Hematopoietic multipotent progenitor cell treated with erythropoietin and hydrocortisone succinate and interleukin-3 and kit ligand, for 8 days (in vitro differentiated cells): ENCODE measurements around the gene TWF2.

Experiments used
- DNase-seq: peaks from one replicate; pipeline ENCODE4 v3.0.0-alpha.2; 2015

The TWF2 gene

GRCh38 chr3:52237006-52237656 is 1.8 kb downstream of the TWF2 start:
- DNase-seq, result no peak

GRCh38 chr3:52236424-52236886 is 2.5 kb downstream of the TWF2 start:
- DNase-seq, result no peak

- DNase-seq, result no peak
Measured at GRCh38 chr3:52234516-52235447, 4.2 kb downstream of the TWF2 start.

- DNase-seq, result no peak
Measured at GRCh38 chr3:52233968-52234367, 5.0 kb downstream of the TWF2 start.

GRCh38 chr3:52233108-52233591 is 5.8 kb downstream of the TWF2 start:
- no peak for DNase-seq

- DNase-seq, result no peak
Measured at GRCh38 chr3:52232279-52233107, 6.5 kb downstream of the TWF2 start.

GRCh38 chr3:52231502-52232278 is 7.3 kb downstream of the TWF2 start:
- DNase-seq, result peak; percentile 80

GRCh38 chr3:52230889-52231499 is 8.0 kb downstream of the TWF2 start:
- no peak for DNase-seq

GRCh38 chr3:52230461-52230860 is 8.5 kb downstream of the TWF2 start:
- DNase-seq, result no peak

- no peak for DNase-seq
Measured at GRCh38 chr3:52229656-52230055, 9.3 kb downstream of the TWF2 start.

GRCh38 chr3:52228751-52229291 is 10.1 kb downstream of the TWF2 start:
- DNase-seq, result no peak

- DNase-seq, result no peak
Measured at GRCh38 chr3:52228266-52228665, 10.7 kb downstream of the TWF2 start.

GRCh38 chr3:52227766-52228165 is 11.2 kb downstream of the TWF2 start:
- no peak for DNase-seq

GRCh38 chr3:52227117-52227516 is 11.8 kb downstream of the TWF2 start:
- no peak for DNase-seq

GRCh38 chr3:52226229-52226817 is 12.6 kb downstream of the TWF2 start:
- no peak for DNase-seq

GRCh38 chr3:52225452-52226228 is 13.3 kb downstream of the TWF2 start, which contains the start of gene TLR9:
Gene TLR9, minus strand, starts transcription at chr3:52225645. Its CDS starts 116 bp downstream, at chr3:52225529.
- no peak for DNase-seq

- DNase-seq, result no peak
Measured at GRCh38 chr3:52223449-52224408, 15.2 kb downstream of the TWF2 start.

GRCh38 chr3:52222319-52223221 is 16.4 kb downstream of the TWF2 start:
- DNase-seq, result no peak
